ENCODE data around the gene OBSL1. TPM values are rescaled to one million over a fixed set of nuclear protein-coding genes. Genes with fewer than 3 reads are reported as not detected.

OBSL1 gene
- total and polyA plus RNA-seq, 2 of the 4 experiments (the other 2 are of a cell fraction) = 21.5 to 51.2 TPM

- H3K9ac ChIP-seq (ENCODE audit: low read depth, low read length) = no peak overlapping the region
- no peak overlapping the region for H3K4me3 ChIP-seq (ENCODE audit: insufficient read depth, low read depth, low read length)
- no peak overlapping the region for H3K4me2 ChIP-seq (ENCODE audit: low read depth, low read length)
- no peaks in the 10 kb centered on the region for H4K20me1 ChIP-seq (ENCODE audit: insufficient read depth, low read length)
- H2AK5ac ChIP-seq (ENCODE audit: low read depth, low read length) = no peak overlapping the region
- no peak overlapping the region for H3K27ac ChIP-seq (ENCODE audit: insufficient read depth, low read length)
- no peak overlapping the region for H2BK120ac ChIP-seq (ENCODE audit: low read depth, low read length)
- H4K91ac ChIP-seq (ENCODE audit: insufficient read depth, low read depth, low read length) = no peak overlapping the region
- H3K27me3 ChIP-seq (ENCODE audit: control insufficient read depth, insufficient read depth, low read length) = peaks cover 4% of the 10 kb centered on the region
- intact Hi-C loops (cut with micrococcal nuclease) = no loop called here
- no peak overlapping the region for H4K8ac ChIP-seq (ENCODE audit: low read depth in 2 of 2, low read length in 2 of 2)
- H2AFZ ChIP-seq (replicated peaks; ENCODE audit: low read length, poor library complexity) = no peak overlapping the region
- no peak overlapping the region for H4K5ac ChIP-seq (ENCODE audit: low read depth, low read length)
- no peak overlapping the region for H3K14ac ChIP-seq (replicated peaks; ENCODE audit: low read depth, low read length)
- CTCF ChIA-PET = no interaction called here
- H2BK5ac ChIP-seq (ENCODE audit: low read depth, low read length, poor library complexity, severe bottlenecking) = no peak overlapping the region
- no peak for DNase-seq
- peaks cover under 1% of the 10 kb centered on the region; the same call in 1 of the 2 replicates for H3K9me1 ChIP-seq (ENCODE audit: insufficient read depth, low read length)
- BruUV-seq (replicated peaks) = no TSS peak
- 0 out of 2 replicates have a peak, but pooled peaks cover 4% of the 10 kb centered on the region for H3K4me1 ChIP-seq (ENCODE audit: control insufficient read depth, insufficient read depth, low read length)
- dilution Hi-C loops (cut with HindIII; ENCODE audit: low sequenced_read_pairs, unreplicated experiment) = no loop called here
- H2BK20ac ChIP-seq (ENCODE audit: low read depth, low read length) = no peak overlapping the region
- H3K79me1 ChIP-seq (ENCODE audit: low read depth in 1 of 2, low read length in 2 of 2) = peaks cover 4 to 13% of the 10 kb centered on the region in 2 experiments; a peak in 3 of 4 replicates
- H3K18ac ChIP-seq (ENCODE audit: low read depth, low read length) = no peak overlapping the region
- no peak for ATAC-seq (ENCODE audit: low read depth)
- POLR2A ChIA-PET (ENCODE audit: unreplicated experiment) = no interaction called here
- H2AK9ac ChIP-seq (replicated peaks; ENCODE audit: low read depth, low read length, poor library complexity) = no peak overlapping the region
- H3K4ac ChIP-seq (ENCODE audit: low read depth, low read length) = no peak overlapping the region
- H3K36me3 ChIP-seq (ENCODE audit: control insufficient read depth, insufficient read depth, low read length) = peaks cover 45% of the 10 kb centered on the region
- H3K23ac ChIP-seq (ENCODE audit: low read depth, low read length) = no peak overlapping the region
- WGBS, 2 experiments (ENCODE audit: extremely low coverage in 2 of 2, insufficient read length in 1 of 2) = 71% methylated on average over 1 of the region's 9 CpGs; no CpG with 5 or more reads in 1 of the 2 experiments
- TF ChIP-seq CTCF (conservative IDR thresholded peaks at IDR 0.05; ENCODE audit: low read depth, low read length) = no peak
- no peak for TF ChIP-seq USF2 (IDR thresholded peaks at IDR 0.05; ENCODE audit: low read depth, low read length)
- TF ChIP-seq MXI1 (IDR thresholded peaks at IDR 0.05; ENCODE audit: borderline replicate concordance, low read depth, low read length) = no peak
- TF ChIP-seq FOS (IDR thresholded peaks at IDR 0.05; ENCODE audit: low read depth, low read length) = no peak
- TF ChIP-seq MAZ (IDR thresholded peaks at IDR 0.05; ENCODE audit: borderline replicate concordance, low read depth, low read length) = no peak
- TF ChIP-seq CEBPB (IDR thresholded peaks at IDR 0.05; ENCODE audit: low read depth, low read length) = no peak
- no peak for TF ChIP-seq NFE2L2 (IDR thresholded peaks at IDR 0.05; ENCODE audit: low read depth, low read length)
- TF ChIP-seq RFX5 (IDR thresholded peaks at IDR 0.05; ENCODE audit: low read depth, low read length) = no peak
- no peak for TF ChIP-seq MAFK (IDR thresholded peaks at IDR 0.05; ENCODE audit: low read depth, low read length)
- no peak for TF ChIP-seq CHD1 (IDR thresholded peaks at IDR 0.05; ENCODE audit: low read depth, low read length)
- TF ChIP-seq BHLHE40 (IDR thresholded peaks at IDR 0.05; ENCODE audit: low read depth, low read length) = no peak
- TF ChIP-seq ELK1 (IDR thresholded peaks at IDR 0.05; ENCODE audit: borderline replicate concordance, low read depth, low read length) = no peak
- TF ChIP-seq SMC3 (IDR thresholded peaks at IDR 0.05; ENCODE audit: low read depth, low read length) = no peak
- no peak for TF ChIP-seq RAD21 (IDR thresholded peaks at IDR 0.05; ENCODE audit: low read length)
- no peak for TF ChIP-seq RCOR1 (IDR thresholded peaks at IDR 0.05; ENCODE audit: insufficient replicate concordance, low read length)
- no peak for TF ChIP-seq POLR2A (IDR thresholded peaks at IDR 0.05; ENCODE audit: low read depth, low read length)
- H3K9me3 ChIP-seq (ENCODE audit: control insufficient read depth, insufficient read depth, low read length) = no peaks in the 10 kb centered on the region
- H2BK15ac ChIP-seq (ENCODE audit: low read depth, low read length) = no peak overlapping the region
- in situ Hi-C loops (cut with MboI; ENCODE audit: low sequenced_read_pairs) = no loop called here
- no peak overlapping the region for H3K56ac ChIP-seq (ENCODE audit: extremely low read depth, insufficient read depth, low read length)
These were observed 65.8 kb downstream of the OBSL1 start for GRCh38 chr2:219505585-219505984.
